ENCODE results near the gene HNRNPA3. TPM values are rescaled to one million over a fixed set of nuclear protein-coding genes. Genes with fewer than 3 reads are reported as not detected.
A peak's percentile ranks its signal among the peaks of the same experiment; 100 is the strongest.

Gene HNRNPA3
- polyA plus RNA-seq, 1 of the 3 experiments (the other 2 are of a cell fraction): 102 TPM

DNA sequence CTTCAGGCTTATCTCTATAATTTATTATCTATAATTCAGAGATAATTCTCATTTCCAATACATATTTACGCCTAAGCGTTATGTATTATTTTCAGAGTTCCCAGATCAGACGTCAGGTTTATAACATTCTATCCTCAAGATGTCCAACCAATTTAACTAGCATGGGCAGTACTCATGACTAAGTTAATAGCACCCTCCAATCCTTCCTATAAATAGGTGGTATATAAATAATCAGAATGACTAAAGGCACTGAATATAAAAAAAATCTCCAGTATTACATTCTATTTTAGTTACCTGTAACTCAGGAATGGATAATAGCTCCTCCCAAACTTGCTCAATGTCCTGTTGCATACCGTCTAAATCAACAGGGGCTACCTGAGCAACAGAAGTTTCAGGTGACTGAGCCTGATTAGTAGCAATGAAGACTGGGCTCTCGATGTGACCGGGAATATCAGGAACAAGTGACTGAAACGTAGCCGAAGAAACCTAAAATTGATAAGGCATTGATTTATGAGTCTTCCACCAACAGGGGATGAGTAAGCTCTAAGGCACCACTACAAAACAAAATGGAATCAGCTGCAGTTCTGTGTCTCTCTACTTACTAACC is 19.6 kb downstream of the HNRNPA3 start:
- TF ChIP-seq EZH2phosphoT487 (IDR thresholded peaks at IDR 0.05; ENCODE audit: borderline replicate concordance, low read depth) (no peak), GABPA (IDR thresholded peaks at IDR 0.05; ENCODE audit: low read depth) (no peak), RCOR1 (IDR thresholded peaks at IDR 0.05; ENCODE audit: low read length) (no peak), RAD21 (IDR thresholded peaks at IDR 0.05; ENCODE audit: low read length) (no peak), EP300 (IDR thresholded peaks at IDR 0.05; ENCODE audit: borderline replicate concordance in 1 of 2, low read depth in 1 of 2, low read length in 1 of 2) (no peak), FOXM1 (IDR thresholded peaks at IDR 0.05; ENCODE audit: low read depth) (no peak), MXI1 (IDR thresholded peaks at IDR 0.05; ENCODE audit: low read depth, low read length) (no peak), FOSL2 (IDR thresholded peaks at IDR 0.05; ENCODE audit: borderline replicate concordance, low read depth) (no peak), MAX (IDR thresholded peaks at IDR 0.05; ENCODE audit: low read depth) (no peak)
- TF ChIP-seq, protein P1, sequence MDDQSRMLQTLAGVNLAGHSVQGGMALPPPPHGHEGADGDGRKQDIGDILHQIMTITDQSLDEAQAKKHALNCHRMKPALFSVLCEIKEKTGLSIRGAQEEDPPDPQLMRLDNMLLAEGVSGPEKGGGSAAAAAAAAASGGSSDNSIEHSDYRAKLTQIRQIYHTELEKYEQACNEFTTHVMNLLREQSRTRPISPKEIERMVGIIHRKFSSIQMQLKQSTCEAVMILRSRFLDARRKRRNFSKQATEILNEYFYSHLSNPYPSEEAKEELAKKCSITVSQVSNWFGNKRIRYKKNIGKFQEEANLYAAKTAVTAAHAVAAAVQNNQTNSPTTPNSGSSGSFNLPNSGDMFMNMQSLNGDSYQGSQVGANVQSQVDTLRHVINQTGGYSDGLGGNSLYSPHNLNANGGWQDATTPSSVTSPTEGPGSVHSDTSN (IDR thresholded peaks at IDR 0.05): no peak
- TF ChIP-seq, protein P2, sequence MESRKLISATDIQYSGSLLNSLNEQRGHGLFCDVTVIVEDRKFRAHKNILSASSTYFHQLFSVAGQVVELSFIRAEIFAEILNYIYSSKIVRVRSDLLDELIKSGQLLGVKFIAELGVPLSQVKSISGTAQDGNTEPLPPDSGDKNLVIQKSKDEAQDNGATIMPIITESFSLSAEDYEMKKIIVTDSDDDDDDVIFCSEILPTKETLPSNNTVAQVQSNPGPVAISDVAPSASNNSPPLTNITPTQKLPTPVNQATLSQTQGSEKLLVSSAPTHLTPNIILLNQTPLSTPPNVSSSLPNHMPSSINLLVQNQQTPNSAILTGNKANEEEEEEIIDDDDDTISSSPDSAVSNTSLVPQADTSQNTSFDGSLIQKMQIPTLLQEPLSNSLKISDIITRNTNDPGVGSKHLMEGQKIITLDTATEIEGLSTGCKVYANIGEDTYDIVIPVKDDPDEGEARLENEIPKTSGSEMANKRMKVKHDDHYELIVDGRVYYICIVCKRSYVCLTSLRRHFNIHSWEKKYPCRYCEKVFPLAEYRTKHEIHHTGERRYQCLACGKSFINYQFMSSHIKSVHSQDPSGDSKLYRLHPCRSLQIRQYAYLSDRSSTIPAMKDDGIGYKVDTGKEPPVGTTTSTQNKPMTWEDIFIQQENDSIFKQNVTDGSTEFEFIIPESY (IDR thresholded peaks at IDR 0.05; ENCODE audit: borderline replicate concordance, low read depth): no peak
- H3K36me3 ChIP-seq (replicated peaks in 1 of 2; ENCODE audit: control insufficient read depth in 1 of 2, insufficient read depth in 2 of 2, low read length in 1 of 2): peaks cover 50 to 56% of the 10 kb centered on the region in 2 experiments
- POLR2A ChIA-PET: no interaction called here
- peaks cover 27% of the 10 kb centered on the region for H4K20me1 ChIP-seq (ENCODE audit: insufficient read depth)
- DNase-seq: no peak
- no peaks in the 10 kb centered on the region for H3K27me3 ChIP-seq (ENCODE audit: insufficient read depth)
- no peak overlapping the region for H3K4me2 ChIP-seq
- H3K9me2 ChIP-seq: no peaks in the 10 kb centered on the region
- CTCF ChIA-PET: interaction anchor here (1.2 to 3.2 kb wide), 3 partner anchors 23 to 68 kb away, joined by 3 to 17 read pairs (median 13); no protein-coding TSS in a partner anchor
- H3K4me3 ChIP-seq (ENCODE audit: low read depth in 2 of 2, low read length in 1 of 2): no peak overlapping the region
- no peak overlapping the region for H3K9ac ChIP-seq
- H3K27ac ChIP-seq (ENCODE audit: low read depth in 2 of 2, low read length in 1 of 2): no peak overlapping the region
- WGBS (ENCODE audit: low lambda C conversion rate): 93% methylated on average over 8 of the region's 8 CpGs
- no peaks in the 10 kb centered on the region for H3K9me3 ChIP-seq
- H3K79me2 ChIP-seq (ENCODE audit: insufficient read depth): peaks cover 47% of the 10 kb centered on the region
- peaks cover 42% of the 10 kb centered on the region for H3F3A ChIP-seq (replicated peaks; ENCODE audit: insufficient read depth)
- H3K4me1 ChIP-seq (ENCODE audit: control insufficient read depth in 1 of 2, insufficient read depth in 2 of 2, low read depth in 1 of 2, low read length in 1 of 2): no peaks in the 10 kb centered on the region; a peak in 1 of 4 replicates
- H2AFZ ChIP-seq (ENCODE audit: low read depth): no peak overlapping the region

DNA sequence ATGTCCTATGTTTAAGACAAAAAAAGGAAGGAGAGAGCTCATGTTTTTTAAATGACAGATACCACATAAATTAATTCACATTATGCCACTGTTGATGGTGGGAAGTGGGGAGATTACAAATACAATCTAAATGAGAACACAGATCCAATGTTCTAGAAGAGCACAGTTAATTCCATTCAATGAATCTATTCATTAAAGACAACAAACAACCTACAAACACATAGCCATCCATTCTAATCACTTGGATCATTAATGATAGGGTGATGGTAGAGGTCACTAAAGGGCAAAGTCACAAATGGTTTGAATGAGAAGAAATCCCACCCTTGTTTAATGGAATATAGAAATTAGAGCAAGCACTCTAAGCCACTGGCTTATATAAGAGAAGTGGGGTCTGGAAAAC is 21.7 kb downstream of the HNRNPA3 start:
- Histone ChIP-seq H3K36me3 (replicated peaks in 1 of 2; ENCODE audit: control insufficient read depth in 1 of 2, insufficient read depth in 2 of 2, low read length in 1 of 2) (peaks cover 53 to 56% of the 10 kb centered on the region in 2 experiments), H3K4me3 (ENCODE audit: low read depth in 2 of 2, low read length in 1 of 2) (no peak overlapping the region), H3K27ac (ENCODE audit: low read depth in 2 of 2, low read length in 1 of 2) (peak overlapping the region in 1 of 2 experiments; percentile 4; a peak in 1 of 4 replicates), H3K9me2 (no peaks in the 10 kb centered on the region), H3K9ac (no peak overlapping the region), H2AFZ (ENCODE audit: low read depth) (no peak overlapping the region), H3K4me1 (ENCODE audit: control insufficient read depth in 1 of 2, insufficient read depth in 2 of 2, low read depth in 1 of 2, low read length in 1 of 2) (peaks cover 3 to 4% of the 10 kb centered on the region in 2 experiments; a peak in 3 of 4 replicates), H3K9me3 (no peaks in the 10 kb centered on the region), H3F3A (replicated peaks; ENCODE audit: insufficient read depth) (peaks cover 25% of the 10 kb centered on the region), H3K79me2 (ENCODE audit: insufficient read depth) (peaks cover 68% of the 10 kb centered on the region), H3K27me3 (ENCODE audit: insufficient read depth) (no peaks in the 10 kb centered on the region), H4K20me1 (ENCODE audit: insufficient read depth) (peaks cover 39% of the 10 kb centered on the region), H3K4me2 (no peak overlapping the region)
- no peak for DNase-seq
- ChIA-PET CTCF (interaction anchor here (0.9 to 1.4 kb wide), 3 partner anchors 10 to 69 kb away, joined by 3 to 5 read pairs (median 4); partner anchors contain the start of gene NFE2L2), POLR2A (no interaction called here)
- TF ChIP-seq ELF1 (IDR thresholded peaks at IDR 0.05): no peak
- no peak for TF ChIP-seq REST (IDR thresholded peaks at IDR 0.05; ENCODE audit: low read depth, low read length)
- no peak for TF ChIP-seq GABPA (IDR thresholded peaks at IDR 0.05; ENCODE audit: low read depth)
- TF ChIP-seq JUND (IDR thresholded peaks at IDR 0.05): no peak
- no peak for TF ChIP-seq POLR2AphosphoS5 (IDR thresholded peaks at IDR 0.05; ENCODE audit: low read depth, low read length)
- no peak for TF ChIP-seq RAD21 (IDR thresholded peaks at IDR 0.05; ENCODE audit: low read length)
- no peak for TF ChIP-seq MXI1 (IDR thresholded peaks at IDR 0.05; ENCODE audit: low read depth, low read length)
- no peak for TF ChIP-seq TCF12 (IDR thresholded peaks at IDR 0.05)
